Measurements from ENCODE around the gene ATXN3. TPM values are rescaled to one million over a fixed set of nuclear protein-coding genes. Genes with fewer than 3 reads are reported as not detected.
A peak's percentile ranks its signal among the peaks of the same experiment; 100 is the strongest.

ATXN3 gene
- total RNA-seq, 1 donor from 2014 or later, result 50.4 TPM

DNA sequence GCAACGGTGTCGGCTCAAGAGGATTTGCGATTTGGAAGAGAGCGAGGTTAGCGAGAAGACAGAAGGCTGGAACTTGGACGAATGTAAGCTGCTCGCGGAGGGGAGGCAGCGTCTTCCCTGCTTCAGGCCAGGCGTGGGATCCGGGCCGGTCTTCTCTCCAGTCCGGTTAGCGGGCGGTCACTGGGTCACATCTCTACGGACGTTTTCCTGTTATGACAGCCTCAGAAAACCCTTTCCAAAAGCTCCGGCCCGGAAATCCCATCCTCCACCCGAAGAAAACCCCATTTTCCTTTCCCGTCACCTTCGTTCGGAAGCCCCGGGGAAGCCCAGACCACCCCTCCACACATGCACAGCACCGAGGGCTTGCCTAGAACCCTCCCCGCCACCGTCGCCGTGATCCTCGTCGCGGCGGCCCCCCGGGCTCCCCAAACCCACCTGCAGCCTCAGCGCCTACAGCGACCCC lies 14.9 kb upstream of the ATXN3 start:
- Histone ChIP-seq H3K27me3 (no peaks in the 10 kb centered on the region), H3K36me3 (peaks cover 34% of the 10 kb centered on the region), H3K9me3 (no peaks in the 10 kb centered on the region), H3K4me1 (peaks cover 29% of the 10 kb centered on the region), H3K27ac (peak overlapping the region; percentile 93), H3K4me3 (peak overlapping the region; percentile 74)
- TF ChIP-seq, protein P1, sequence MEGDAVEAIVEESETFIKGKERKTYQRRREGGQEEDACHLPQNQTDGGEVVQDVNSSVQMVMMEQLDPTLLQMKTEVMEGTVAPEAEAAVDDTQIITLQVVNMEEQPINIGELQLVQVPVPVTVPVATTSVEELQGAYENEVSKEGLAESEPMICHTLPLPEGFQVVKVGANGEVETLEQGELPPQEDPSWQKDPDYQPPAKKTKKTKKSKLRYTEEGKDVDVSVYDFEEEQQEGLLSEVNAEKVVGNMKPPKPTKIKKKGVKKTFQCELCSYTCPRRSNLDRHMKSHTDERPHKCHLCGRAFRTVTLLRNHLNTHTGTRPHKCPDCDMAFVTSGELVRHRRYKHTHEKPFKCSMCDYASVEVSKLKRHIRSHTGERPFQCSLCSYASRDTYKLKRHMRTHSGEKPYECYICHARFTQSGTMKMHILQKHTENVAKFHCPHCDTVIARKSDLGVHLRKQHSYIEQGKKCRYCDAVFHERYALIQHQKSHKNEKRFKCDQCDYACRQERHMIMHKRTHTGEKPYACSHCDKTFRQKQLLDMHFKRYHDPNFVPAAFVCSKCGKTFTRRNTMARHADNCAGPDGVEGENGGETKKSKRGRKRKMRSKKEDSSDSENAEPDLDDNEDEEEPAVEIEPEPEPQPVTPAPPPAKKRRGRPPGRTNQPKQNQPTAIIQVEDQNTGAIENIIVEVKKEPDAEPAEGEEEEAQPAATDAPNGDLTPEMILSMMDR (IDR thresholded peaks at IDR 0.05), result no peak
- ATAC-seq (peak; percentile 46), DNase-seq (no peak)
- intact Hi-C loops (cut with DNase I), result no loop called here

DNA sequence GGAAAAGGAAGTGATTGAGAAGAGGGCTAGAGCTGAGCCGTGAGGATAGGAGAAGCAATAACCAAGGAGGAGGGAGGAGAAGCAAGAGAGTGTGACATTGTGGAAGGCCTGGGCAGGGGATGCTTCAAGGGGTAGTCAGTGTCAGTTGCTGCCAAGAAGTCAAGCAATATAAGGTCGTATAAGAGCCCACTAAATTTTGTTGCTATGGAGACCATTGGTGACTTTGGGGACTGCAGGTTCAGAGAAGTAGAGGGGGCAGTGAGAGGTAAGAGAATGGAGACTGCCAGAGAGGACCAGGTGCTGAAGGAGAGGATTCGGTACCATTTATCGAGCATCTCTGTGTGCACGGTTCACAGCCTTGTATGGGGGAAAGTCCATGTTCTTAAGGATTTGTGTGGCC lies 3.1 kb upstream of the ATXN3 start:
- H3K4me1 ChIP-seq, result peaks cover 14% of the 10 kb centered on the region
- H3K9me3 ChIP-seq, result no peaks in the 10 kb centered on the region
- no peak overlapping the region for H3K27ac ChIP-seq
- TF ChIP-seq, protein P1 (IDR thresholded peaks at IDR 0.05), result no peak
- no peaks in the 10 kb centered on the region for H3K36me3 ChIP-seq
- intact Hi-C loops (cut with DNase I), result no loop called here
- no peaks in the 10 kb centered on the region for H3K27me3 ChIP-seq
- DNase-seq (no peak), ATAC-seq (no peak)
- H3K4me3 ChIP-seq, result no peak overlapping the region

DNA sequence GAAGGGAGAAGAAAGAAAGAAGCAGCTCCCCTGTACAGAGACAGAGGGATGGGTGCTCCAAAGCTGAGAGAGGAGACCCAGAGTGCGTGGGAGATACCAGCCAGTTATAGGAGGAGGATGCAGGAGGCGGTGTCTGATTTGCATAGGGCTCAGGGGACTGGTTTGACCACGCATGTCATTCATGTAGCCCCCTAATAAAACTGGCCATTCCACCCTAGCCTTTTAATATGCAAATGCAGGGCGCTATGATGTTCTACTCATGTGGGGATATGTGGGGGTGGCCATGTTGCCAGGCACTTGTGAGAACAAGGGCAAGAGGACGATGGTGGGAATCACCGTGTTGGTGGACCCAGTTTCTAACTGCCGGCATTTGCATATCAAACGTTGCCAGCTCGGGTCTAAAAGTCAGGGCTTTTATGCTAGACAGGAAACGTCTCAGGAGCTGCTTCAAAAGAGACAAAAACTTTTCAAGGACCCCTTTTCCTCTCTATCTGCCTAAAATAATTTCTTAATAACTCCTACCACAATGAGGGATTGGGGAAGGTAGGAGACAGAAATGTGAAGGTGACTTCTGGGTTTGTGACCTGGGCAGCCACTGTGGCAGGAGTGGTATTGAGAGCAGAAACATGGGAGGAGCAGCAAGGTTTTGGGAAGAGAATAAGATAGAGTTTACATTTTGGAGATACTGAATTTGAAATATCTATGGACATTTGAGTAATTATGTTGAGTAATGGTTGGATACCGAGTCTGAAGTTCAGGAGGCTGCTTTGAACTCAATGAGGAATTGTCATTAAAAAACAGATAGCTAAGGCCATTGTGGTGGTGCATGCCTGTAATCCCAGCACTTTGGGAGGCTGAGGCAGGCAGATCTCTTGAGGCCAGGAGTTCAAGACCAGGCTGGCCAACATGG lies 2.2 kb upstream of the ATXN3 start:
- DNase-seq (no peak), ATAC-seq (no peak)
- no peak overlapping the region for H3K27ac ChIP-seq
- no peaks in the 10 kb centered on the region for H3K36me3 ChIP-seq
- H3K27me3 ChIP-seq, result no peaks in the 10 kb centered on the region
- peaks cover 20% of the 10 kb centered on the region for H3K4me1 ChIP-seq
- H3K9me3 ChIP-seq, result no peaks in the 10 kb centered on the region
- intact Hi-C loops (cut with DNase I), result no loop called here
- no peak overlapping the region for H3K4me3 ChIP-seq
- TF ChIP-seq, protein P1 (IDR thresholded peaks at IDR 0.05), result no peak

DNA sequence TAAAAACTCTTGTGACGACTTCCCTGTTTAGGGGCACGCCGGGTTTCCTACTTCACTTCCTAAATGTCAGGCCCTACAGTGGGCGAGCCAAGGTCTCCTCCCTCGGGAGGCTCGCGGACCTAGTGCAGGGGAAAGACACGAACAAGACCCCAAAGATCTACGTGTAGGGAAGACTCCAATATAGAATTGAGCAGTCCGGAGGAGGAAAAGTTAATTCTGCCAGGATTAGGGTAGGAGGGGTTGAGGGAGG lies 564 bp downstream of the ATXN3 start:
- Histone ChIP-seq H3K4me1 (peaks cover 34% of the 10 kb centered on the region), H3K27me3 (no peaks in the 10 kb centered on the region), H3K36me3 (no peaks in the 10 kb centered on the region), H3K4me3 (peak overlapping the region; percentile 89), H3K27ac (peak overlapping the region; percentile 94), H3K9me3 (no peaks in the 10 kb centered on the region)
- DNase-seq, result peak; percentile 73
- intact Hi-C loops (cut with DNase I), result no loop called here
- TF ChIP-seq, protein P1 (IDR thresholded peaks at IDR 0.05), result no peak
- peak; percentile 47 for ATAC-seq

DNA sequence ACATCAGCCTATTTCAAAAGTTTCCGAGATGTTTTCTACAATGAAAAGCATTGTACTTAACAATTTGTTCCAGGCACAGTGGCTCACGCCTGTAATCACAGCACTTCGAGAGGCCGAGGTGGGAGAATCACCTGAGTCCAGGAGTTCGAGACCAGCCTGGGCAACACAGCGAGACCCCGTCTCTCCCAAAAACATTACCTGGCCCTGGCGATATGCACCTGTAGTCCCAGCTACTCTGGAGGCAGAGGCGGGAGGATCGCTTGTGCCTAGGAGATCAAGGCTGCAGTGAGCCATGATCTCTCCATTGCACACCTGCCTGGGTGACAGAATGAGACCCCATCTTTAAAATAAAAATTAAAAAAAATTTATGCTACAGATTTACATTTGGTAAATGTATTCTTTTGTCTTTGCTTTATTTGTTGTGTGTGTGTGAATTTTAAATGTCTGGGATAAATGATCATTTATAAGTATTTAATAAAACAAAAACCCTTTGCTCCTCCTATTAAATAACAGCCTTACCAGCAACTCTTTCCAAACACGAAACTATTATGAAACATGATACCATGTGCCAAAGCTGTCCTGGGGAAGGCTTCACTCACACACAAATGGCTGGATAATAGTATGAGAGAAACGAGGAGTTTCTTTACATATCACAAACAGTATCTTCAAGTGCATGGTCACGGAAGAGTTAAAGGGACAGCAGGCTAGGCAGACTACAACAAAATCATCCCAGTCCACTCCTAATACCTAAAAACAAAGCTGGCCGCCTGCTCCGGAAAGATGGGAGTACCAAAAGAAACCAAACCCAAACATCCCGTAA lies 1.1 kb downstream of the ATXN3 start:
- Histone ChIP-seq H3K4me1 (peaks cover 34% of the 10 kb centered on the region), H3K9me3 (no peaks in the 10 kb centered on the region), H3K27ac (peak overlapping the region; percentile 94), H3K4me3 (peak overlapping the region; percentile 89), H3K36me3 (no peaks in the 10 kb centered on the region), H3K27me3 (no peaks in the 10 kb centered on the region)
- DNase-seq (no peak), ATAC-seq (no peak)
- intact Hi-C loops (cut with DNase I), result no loop called here
- TF ChIP-seq, protein P1 (IDR thresholded peaks at IDR 0.05), result no peak

Measured in upper lobe of right lung (tissue), 1 donor.